Vagina (tissue), 2 donors: ENCODE data around the gene TNS1. TPM values are rescaled to one million over a fixed set of nuclear protein-coding genes. Genes with fewer than 3 reads are reported as not detected.

Experiments
- DNase-seq, 2 donors: peaks; one replicate each; pipeline ENCODE4 v3.0.0-alpha.2; 2017; ENCODE audit errors: extremely low spot score in 2 of 2
- H3K27ac ChIP-seq: fragments of 200-600 bp; sonication (generic); one replicate; pipeline ENCODE4 v1.5.1; 2019
- H3K27me3 ChIP-seq: fragments of 200-600 bp; sonication (generic); one replicate; pipeline ENCODE4 v1.5.1; 2019
- H3K36me3 ChIP-seq, 2 donors: fragments of 200-600 bp; sonication (generic); one replicate each; pipeline ENCODE4 v1.5.1; 2017 to 2019
- H3K4me1 ChIP-seq: fragments of 200-600 bp; sonication (generic); one replicate; pipeline ENCODE4 v1.5.1; 2019
- H3K4me3 ChIP-seq, 2 donors: fragments of 200-600 bp; sonication (generic); 1 replicate in 1 of 2; 2 replicates in 1 of 2; pipeline ENCODE4 v1.5.1; 2016 to 2019
- H3K9me3 ChIP-seq: fragments of 200-600 bp; sonication (generic); one replicate; pipeline ENCODE4 v1.5.1; 2019
- CTCF ChIP-seq, 3 experiments: fragments of 450-650 bp in 2 of 3; fragments of 200-600 bp in 1 of 3; sonication (generic) in 1 of 3; IDR thresholded peaks; one replicate each; pipeline ENCODE4 v1.5.1; 2017 to 2019; ENCODE audit warnings: antibody characterized with exemption in 3 of 3, mild to moderate bottlenecking in 2 of 3, moderate library complexity in 2 of 3
- POLR2A ChIP-seq, 2 donors: fragments of 450-650 bp; IDR thresholded peaks; one replicate each; pipeline ENCODE4 v1.6.1; 2017; ENCODE audit warnings: antibody characterized with exemption in 2 of 2, mild to moderate bottlenecking in 2 of 2, moderate library complexity in 2 of 2
- POLR2AphosphoS5 ChIP-seq, 2 donors: sonication (generic); formaldehyde crosslinking; IDR thresholded peaks; one replicate each; pipeline ENCODE4 v1.9.0; 2017; ENCODE audit warnings: antibody characterized with exemption in 2 of 2, mild to moderate bottlenecking in 2 of 2, low read depth in 1 of 2; ENCODE audit not compliant: insufficient read depth in 1 of 2
- intact Hi-C: fragments of 100-400 bp; cut with DNase I; formaldehyde crosslinking; loops from one replicate; pipeline ENCODE4 v1.15.1; 2023
- total RNA-seq: library from RNA; depleted of rRNA; stranded (reverse); fragments of >200 nt; gene quantifications from one replicate; pipeline ENCODE4 v1.2.3, GENCODE V29; 2016

The TNS1 gene
- total RNA-seq, 1 donor from 2014 or later = 216 TPM

GRCh38 chr2:217938036-217938435 is 64.8 kb downstream of the TNS1 start:
- Histone ChIP-seq H3K27ac (peak overlapping the region; percentile 87), H3K36me3 (no peaks in the 10 kb centered on the region), H3K4me1 (peaks cover 99% of the 10 kb centered on the region), H3K27me3 (no peaks in the 10 kb centered on the region), H3K4me3 (peak overlapping the region; percentile 17 to 42), H3K9me3 (no peaks in the 10 kb centered on the region)
- TF ChIP-seq CTCF (IDR thresholded peaks at IDR 0.05) (no peak), POLR2A (IDR thresholded peaks at IDR 0.05) (no peak), POLR2AphosphoS5 (IDR thresholded peaks at IDR 0.05; ENCODE audit: insufficient read depth in 1 of 2, low read depth in 1 of 2) (no peak)
- intact Hi-C loops = no loop called here
- no peak for DNase-seq

DNA sequence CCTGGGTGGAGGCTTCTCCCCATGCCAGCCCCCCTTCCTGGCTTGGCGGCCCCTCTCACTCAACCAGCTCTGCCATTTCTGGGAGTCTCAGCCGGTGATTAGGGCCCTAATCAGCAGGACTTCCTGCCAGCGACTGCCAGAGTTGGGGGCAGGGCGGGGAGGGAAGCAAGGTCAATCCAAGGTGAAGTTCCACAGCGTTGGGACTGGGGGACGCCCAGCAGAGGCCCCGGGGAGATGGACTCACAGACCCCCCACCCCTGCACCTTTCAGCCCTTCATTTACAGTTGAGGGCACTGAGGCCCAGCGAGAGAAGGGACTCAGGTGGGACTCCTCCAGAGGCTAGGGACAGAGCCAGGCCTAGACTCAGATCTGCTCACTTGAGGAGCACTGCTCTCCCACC is 65.3 kb downstream of the TNS1 start:
- TF ChIP-seq CTCF (IDR thresholded peaks at IDR 0.05) (no peak), POLR2AphosphoS5 (IDR thresholded peaks at IDR 0.05; ENCODE audit: insufficient read depth in 1 of 2, low read depth in 1 of 2) (no peak), POLR2A (IDR thresholded peaks at IDR 0.05) (no peak)
- Histone ChIP-seq H3K9me3 (no peaks in the 10 kb centered on the region), H3K36me3 (no peaks in the 10 kb centered on the region), H3K27me3 (no peaks in the 10 kb centered on the region), H3K4me3 (peak overlapping the region; percentile 17 to 42), H3K27ac (peak overlapping the region; percentile 87), H3K4me1 (peaks cover 99% of the 10 kb centered on the region)
- intact Hi-C loops = no loop called here
- DNase-seq = no peak

- Histone ChIP-seq H3K36me3 (no peaks in the 10 kb centered on the region), H3K4me3 (peak overlapping the region; percentile 17 to 42), H3K27me3 (no peaks in the 10 kb centered on the region), H3K4me1 (peaks cover 99% of the 10 kb centered on the region), H3K27ac (peak overlapping the region; percentile 87), H3K9me3 (no peaks in the 10 kb centered on the region)
- DNase-seq = no peak
- TF ChIP-seq POLR2A (IDR thresholded peaks at IDR 0.05) (no peak), POLR2AphosphoS5 (IDR thresholded peaks at IDR 0.05; ENCODE audit: insufficient read depth in 1 of 2, low read depth in 1 of 2) (no peak), CTCF (IDR thresholded peaks at IDR 0.05) (no peak)
- intact Hi-C loops = no loop called here
Observed at GRCh38 chr2:217936952-217937351, 65.8 kb downstream of the TNS1 start.

DNA sequence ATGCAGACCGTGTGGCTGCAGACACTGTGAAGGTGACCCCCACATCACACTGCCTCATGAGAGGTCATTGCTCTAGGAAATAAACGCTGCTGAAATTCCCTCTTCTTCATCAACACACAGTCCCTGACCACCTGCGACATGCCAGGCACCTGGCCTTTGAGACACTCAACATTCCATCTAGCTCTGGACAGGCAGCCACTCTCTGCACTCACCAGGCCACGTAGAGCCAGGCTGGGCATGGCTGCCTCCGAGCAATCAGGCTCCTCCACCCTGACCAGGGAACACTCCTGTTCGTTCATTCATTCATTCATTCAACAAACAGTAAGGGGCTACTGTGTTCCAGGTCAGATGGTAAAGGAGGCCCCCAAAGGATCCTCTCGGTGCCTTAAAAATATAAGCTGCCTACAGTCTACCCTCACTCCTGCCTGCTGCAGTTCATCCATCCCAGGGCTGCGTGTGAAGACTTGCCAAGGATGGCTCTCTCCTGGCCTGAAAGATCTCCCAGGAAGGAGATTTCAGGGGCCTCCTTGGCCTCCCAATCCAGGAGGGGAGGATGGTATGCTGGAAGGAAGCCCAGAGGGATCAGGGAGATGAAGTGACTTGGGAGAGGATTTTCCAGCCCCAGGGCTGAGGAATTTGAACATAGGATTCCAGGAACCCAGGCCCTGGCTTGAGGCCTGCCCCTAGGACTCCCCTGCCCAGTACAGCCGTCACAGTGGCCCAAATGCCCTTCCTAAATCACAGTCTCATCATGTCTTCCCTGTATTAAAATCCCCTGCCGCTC is 66.7 kb downstream of the TNS1 start:
- Histone ChIP-seq H3K4me1 (peaks cover 100% of the 10 kb centered on the region), H3K27ac (peak overlapping the region; percentile 87), H3K4me3 (peak overlapping the region in 1 of 2 donors; percentile 42), H3K9me3 (no peaks in the 10 kb centered on the region), H3K27me3 (no peaks in the 10 kb centered on the region), H3K36me3 (no peaks in the 10 kb centered on the region)
- intact Hi-C loops = no loop called here
- no peak for DNase-seq
- TF ChIP-seq POLR2AphosphoS5 (IDR thresholded peaks at IDR 0.05; ENCODE audit: insufficient read depth in 1 of 2, low read depth in 1 of 2) = no peak
- TF ChIP-seq POLR2A (IDR thresholded peaks at IDR 0.05) = no peak
- no peak for TF ChIP-seq CTCF (IDR thresholded peaks at IDR 0.05)

DNA sequence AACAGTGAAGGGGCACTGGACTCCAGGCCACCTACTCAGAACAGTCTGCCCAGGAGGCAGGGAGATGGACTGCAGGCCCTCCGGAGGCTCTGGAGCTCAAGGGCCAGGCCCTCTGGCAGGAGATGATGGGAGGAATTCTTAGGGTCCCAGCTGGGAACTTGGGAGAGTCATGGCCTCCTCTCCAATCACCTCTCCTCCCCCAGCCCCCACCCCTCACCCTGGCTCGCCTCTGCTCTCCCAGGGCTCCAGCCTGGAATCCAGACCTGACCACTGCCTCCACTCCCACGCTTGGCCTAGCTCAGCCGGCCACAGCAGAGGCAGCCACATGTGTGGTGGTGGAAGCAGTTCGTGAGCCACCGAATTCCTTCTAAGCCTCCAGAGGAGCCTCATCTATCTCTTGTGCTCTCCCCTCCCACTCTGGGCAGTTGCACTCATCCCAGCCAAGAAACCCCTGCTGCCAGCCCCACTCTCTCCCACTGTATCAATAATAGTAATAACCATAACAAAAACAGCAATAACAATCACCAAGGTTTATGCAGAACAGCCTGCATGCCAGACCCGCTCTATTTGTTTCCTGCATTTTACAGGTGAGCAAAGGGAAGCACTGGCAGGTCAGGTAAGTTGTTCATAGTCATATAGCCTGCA is 67.4 kb downstream of the TNS1 start:
- peak overlapping the region; percentile 22 to 37 for H3K4me3 ChIP-seq
- no peak for DNase-seq
- TF ChIP-seq POLR2AphosphoS5 (IDR thresholded peaks at IDR 0.05; ENCODE audit: insufficient read depth in 1 of 2, low read depth in 1 of 2) = no peak
- no peak for TF ChIP-seq POLR2A (IDR thresholded peaks at IDR 0.05)
- TF ChIP-seq CTCF (IDR thresholded peaks at IDR 0.05) = no peak

More for the DNA sequence above, 67.4 kb downstream of the TNS1 start:
- Histone ChIP-seq H3K36me3 (no peaks in the 10 kb centered on the region), H3K4me1 (peaks cover 100% of the 10 kb centered on the region), H3K27me3 (no peaks in the 10 kb centered on the region), H3K9me3 (no peaks in the 10 kb centered on the region), H3K27ac (peak overlapping the region; percentile 87)
- intact Hi-C loops = no loop called here
